AG04449 (cell line): ENCODE measurements around the gene APOL6.
"Not testable (repeated sequence)": the region's sequence is repeated elsewhere in the genome, so short reads cannot be mapped to it uniquely, and the experiment has no call there.

Experiments used
- CTCF ChIA-PET: fragments of 350-600 bp; formaldehyde crosslinking; extraction: SDS; loops from one replicate; lab custom pipeline; 2021; ENCODE audit warnings: antibody characterized with exemption; lab: Yijun Ruan, JAX
- POLR2A ChIA-PET: fragments of 400-600, 350-600 bp; formaldehyde crosslinking; extraction: SDS; loops from one replicate; lab custom pipeline; 2020; ENCODE audit warnings: antibody characterized with exemption, inconsistent platforms; lab: Yijun Ruan, JAX
- DNase-seq: peaks from one replicate; pipeline ENCODE4 v3.0.0-alpha.2; 2010; ENCODE audit warnings: low read depth, low spot score
- H3K4me3 ChIP-seq: 2 replicates; pipeline ENCODE4 v1.5.1; 2011; ENCODE audit warnings: low read depth, mild to moderate bottlenecking, control low read depth, low read length
- CTCF ChIP-seq: IDR thresholded peaks from one replicate; pipeline ENCODE4 v1.5.1; 2011; ENCODE audit warnings: mild to moderate bottlenecking, moderate library complexity, low read length, control low read depth, inconsistent platforms; ENCODE audit not compliant: insufficient read depth; ENCODE audit errors: missing control alignments

APOL6 gene

GRCh38 chr22:35686298-35686697, 38.1 kb downstream of the APOL6 start:
- no peak for DNase-seq
- ChIA-PET CTCF (interaction anchor here (1.0 to 1.5 kb wide), 2 partner anchors 53 to 60 kb away, joined by 3 to 4 read pairs; no protein-coding TSS in a partner anchor), POLR2A (no interaction called here)
- TF ChIP-seq CTCF = no peak
- H3K4me3 ChIP-seq = no peak overlapping the region

GRCh38 chr22:35687461-35687860, 39.2 kb downstream of the APOL6 start:
- ChIA-PET POLR2A (no interaction called here), CTCF (no interaction called here)
- no peak for TF ChIP-seq CTCF
- no peak for DNase-seq
- no peak overlapping the region for H3K4me3 ChIP-seq

GRCh38 chr22:35688913-35689675, 40.8 kb downstream of the APOL6 start:
- no peak overlapping the region for H3K4me3 ChIP-seq
- TF ChIP-seq CTCF = no peak
- ChIA-PET CTCF (no interaction called here), POLR2A (no interaction called here)
- no peak for DNase-seq

- H3K4me3 ChIP-seq = no peak overlapping the region
- TF ChIP-seq CTCF = no peak
- CTCF ChIA-PET = interaction anchor here (1.2 kb wide), 1 partner anchor 376 kb away, joined by 4 read pairs; no protein-coding TSS in a partner anchor
- DNase-seq = no peak
- POLR2A ChIA-PET = no interaction called here
Observed at GRCh38 chr22:35690001-35690400, 41.8 kb downstream of the APOL6 start.

GRCh38 chr22:35695202-35695601, 47.0 kb downstream of the APOL6 start:
- CTCF ChIA-PET = no interaction called here
- POLR2A ChIA-PET = no interaction called here
- TF ChIP-seq CTCF = no peak
- DNase-seq = no peak
- H3K4me3 ChIP-seq = no peak overlapping the region

- TF ChIP-seq CTCF = no peak
- CTCF ChIA-PET = no interaction called here
- POLR2A ChIA-PET = no interaction called here
- DNase-seq = no peak
- no peak overlapping the region for H3K4me3 ChIP-seq
Observed at GRCh38 chr22:35697142-35697541, 48.9 kb downstream of the APOL6 start.

- DNase-seq, H3K4me3 ChIP-seq, CTCF ChIA-PET, POLR2A ChIA-PET: not testable (repeated sequence)
Observed at GRCh38 chr22:35699852-35700251, 51.6 kb downstream of the APOL6 start.
